Ishikawa (cell line): Measurements from ENCODE around the gene SLC43A1.

Experiments used
- CEBPB ChIP-seq: IDR thresholded peaks from 2 replicates; pipeline ENCODE4 v1.6.1; 2012
- CREB1 ChIP-seq: IDR thresholded peaks from 2 replicates; pipeline ENCODE4 v1.6.1; 2012; ENCODE audit warnings: low read depth
- EGR1 ChIP-seq: IDR thresholded peaks from 2 replicates; pipeline ENCODE4 v1.6.1; 2012
- EP300 ChIP-seq: IDR thresholded peaks from 2 replicates; pipeline ENCODE4 v1.6.1; 2012; ENCODE audit warnings: borderline replicate concordance
- FOXM1 ChIP-seq: IDR thresholded peaks from 2 replicates; pipeline ENCODE4 v1.6.1; 2012; ENCODE audit warnings: low read depth, borderline replicate concordance
- MAX ChIP-seq: IDR thresholded peaks from 2 replicates; pipeline ENCODE4 v1.6.1; 2012
- NFIC ChIP-seq: IDR thresholded peaks from 2 replicates; pipeline ENCODE4 v1.6.1; 2012
- RAD21 ChIP-seq: IDR thresholded peaks from 2 replicates; pipeline ENCODE4 v1.6.1; 2012; ENCODE audit warnings: low read depth
- TAF1 ChIP-seq: IDR thresholded peaks from 2 replicates; pipeline ENCODE4 v1.6.1; 2012; ENCODE audit warnings: low read depth, mild to moderate bottlenecking
- TCF12 ChIP-seq: IDR thresholded peaks from 2 replicates; pipeline ENCODE4 v1.6.1; 2012; ENCODE audit warnings: low read depth
- TEAD4 ChIP-seq: IDR thresholded peaks from 2 replicates; pipeline ENCODE4 v1.6.1; 2012
- USF1 ChIP-seq: IDR thresholded peaks from 2 replicates; pipeline ENCODE4 v1.6.1; 2012
- YY1 ChIP-seq: IDR thresholded peaks from 2 replicates; pipeline ENCODE4 v1.6.1; 2012; ENCODE audit warnings: low read depth
- ZBTB7A ChIP-seq: IDR thresholded peaks from 2 replicates; pipeline ENCODE4 v1.6.1; 2012; ENCODE audit warnings: low read depth
- TF ChIP-seq, protein P1 (sequence below): IDR thresholded peaks from 2 replicates; pipeline ENCODE4 v1.6.1; 2012; ENCODE audit warnings: low read depth, mild to moderate bottlenecking

The SLC43A1 gene

GRCh38 chr11:57547854-57548377 lies 32.4 kb upstream of the SLC43A1 start:
- TF ChIP-seq MAX (no peak), EP300 (no peak), TEAD4 (no peak), USF1 (no peak)
- TF ChIP-seq, protein P1, sequence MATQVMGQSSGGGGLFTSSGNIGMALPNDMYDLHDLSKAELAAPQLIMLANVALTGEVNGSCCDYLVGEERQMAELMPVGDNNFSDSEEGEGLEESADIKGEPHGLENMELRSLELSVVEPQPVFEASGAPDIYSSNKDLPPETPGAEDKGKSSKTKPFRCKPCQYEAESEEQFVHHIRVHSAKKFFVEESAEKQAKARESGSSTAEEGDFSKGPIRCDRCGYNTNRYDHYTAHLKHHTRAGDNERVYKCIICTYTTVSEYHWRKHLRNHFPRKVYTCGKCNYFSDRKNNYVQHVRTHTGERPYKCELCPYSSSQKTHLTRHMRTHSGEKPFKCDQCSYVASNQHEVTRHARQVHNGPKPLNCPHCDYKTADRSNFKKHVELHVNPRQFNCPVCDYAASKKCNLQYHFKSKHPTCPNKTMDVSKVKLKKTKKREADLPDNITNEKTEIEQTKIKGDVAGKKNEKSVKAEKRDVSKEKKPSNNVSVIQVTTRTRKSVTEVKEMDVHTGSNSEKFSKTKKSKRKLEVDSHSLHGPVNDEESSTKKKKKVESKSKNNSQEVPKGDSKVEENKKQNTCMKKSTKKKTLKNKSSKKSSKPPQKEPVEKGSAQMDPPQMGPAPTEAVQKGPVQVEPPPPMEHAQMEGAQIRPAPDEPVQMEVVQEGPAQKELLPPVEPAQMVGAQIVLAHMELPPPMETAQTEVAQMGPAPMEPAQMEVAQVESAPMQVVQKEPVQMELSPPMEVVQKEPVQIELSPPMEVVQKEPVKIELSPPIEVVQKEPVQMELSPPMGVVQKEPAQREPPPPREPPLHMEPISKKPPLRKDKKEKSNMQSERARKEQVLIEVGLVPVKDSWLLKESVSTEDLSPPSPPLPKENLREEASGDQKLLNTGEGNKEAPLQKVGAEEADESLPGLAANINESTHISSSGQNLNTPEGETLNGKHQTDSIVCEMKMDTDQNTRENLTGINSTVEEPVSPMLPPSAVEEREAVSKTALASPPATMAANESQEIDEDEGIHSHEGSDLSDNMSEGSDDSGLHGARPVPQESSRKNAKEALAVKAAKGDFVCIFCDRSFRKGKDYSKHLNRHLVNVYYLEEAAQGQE = no peak

DNA sequence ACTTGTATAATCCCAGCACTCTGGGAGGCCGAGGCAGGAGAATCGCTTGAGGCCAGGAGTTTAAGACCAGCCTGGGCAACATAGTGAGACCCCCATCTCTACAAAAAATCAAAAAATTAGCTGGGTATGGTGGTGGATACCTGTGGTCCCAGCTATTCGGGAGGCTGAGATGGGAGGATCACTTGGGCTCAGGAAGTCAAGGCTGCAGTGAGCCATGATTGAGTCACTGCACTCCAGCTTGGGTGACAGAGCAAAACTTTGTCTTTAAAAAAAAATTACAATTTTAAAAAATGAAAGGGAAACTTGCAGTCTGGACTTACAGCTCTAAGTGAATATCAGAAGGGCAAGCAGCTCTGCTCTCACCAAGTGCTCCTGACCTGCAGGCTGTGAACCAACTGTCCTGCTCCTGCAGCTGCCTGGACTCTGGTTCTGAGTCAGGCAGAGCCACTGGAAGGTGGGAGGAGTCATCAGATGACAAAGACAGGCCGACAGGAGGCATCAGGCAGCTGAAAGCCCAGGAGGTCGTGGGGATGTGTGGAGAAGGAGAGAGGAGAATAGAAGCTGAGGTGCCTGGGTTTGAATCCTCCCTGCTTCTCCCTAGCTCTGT lies 31.5 kb upstream of the SLC43A1 start:
- TF ChIP-seq YY1 (no peak), TCF12 (no peak), TEAD4 (no peak), MAX (no peak), CEBPB (no peak), TAF1 (no peak), CREB1 (no peak), EGR1 (no peak)

GRCh38 chr11:57546451-57546850 lies 30.9 kb upstream of the SLC43A1 start:
- TF ChIP-seq EGR1 (no peak), EP300 (no peak), TAF1 (no peak)

DNA sequence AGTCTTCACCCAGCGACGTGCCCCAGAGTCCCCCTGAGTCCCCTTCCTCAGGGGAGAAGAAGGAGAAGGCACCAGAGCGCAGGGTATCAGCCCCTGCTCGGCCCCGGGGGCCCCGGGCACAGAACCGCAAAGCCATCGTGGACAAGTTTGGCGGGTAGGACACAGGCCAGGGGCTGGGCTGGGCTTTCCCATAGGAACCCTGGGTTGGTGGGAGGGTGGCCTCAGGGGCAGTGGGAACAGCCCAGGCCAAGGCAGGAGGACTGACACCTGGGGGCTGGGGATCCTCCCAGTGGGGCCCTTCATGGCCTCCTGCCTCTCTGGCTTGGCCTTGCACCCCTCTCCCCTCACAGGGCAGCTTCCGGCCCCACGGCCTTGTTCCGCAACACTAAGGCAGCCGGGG lies 30.4 kb upstream of the SLC43A1 start:
- TF ChIP-seq NFIC = no peak
- TF ChIP-seq TAF1 = no peak
- no peak for TF ChIP-seq TEAD4
- no peak for TF ChIP-seq TCF12
- TF ChIP-seq RAD21 = no peak
- no peak for TF ChIP-seq EGR1
- TF ChIP-seq CEBPB = no peak
- no peak for TF ChIP-seq USF1
- no peak for TF ChIP-seq ZBTB7A
- no peak for TF ChIP-seq FOXM1
- TF ChIP-seq EP300 = no peak
- TF ChIP-seq YY1 = no peak
- TF ChIP-seq CREB1 = no peak
- no peak for TF ChIP-seq MAX
- TF ChIP-seq, protein P1 = no peak

GRCh38 chr11:57544566-57544965 lies 29.1 kb upstream of the SLC43A1 start:
- TF ChIP-seq CEBPB (no peak), FOXM1 (no peak), TAF1 (no peak), RAD21 (no peak), ZBTB7A (no peak), MAX (no peak), EGR1 (no peak), TEAD4 (no peak), YY1 (no peak), NFIC (no peak), TCF12 (no peak), CREB1 (no peak), EP300 (no peak), USF1 (no peak)
- TF ChIP-seq, protein P1 = no peak
